ENCODE data around the gene ZNF195. TPM values are rescaled to one million over a fixed set of nuclear protein-coding genes. Genes with fewer than 3 reads are reported as not detected.

ZNF195 gene
- total and polyA plus RNA-seq, 10 of the 15 experiments (the other 5 are each of a cell fraction or from before 2014, with no cell fraction given), result 30.4 to 51.8 (median 37.8) TPM

DNA sequence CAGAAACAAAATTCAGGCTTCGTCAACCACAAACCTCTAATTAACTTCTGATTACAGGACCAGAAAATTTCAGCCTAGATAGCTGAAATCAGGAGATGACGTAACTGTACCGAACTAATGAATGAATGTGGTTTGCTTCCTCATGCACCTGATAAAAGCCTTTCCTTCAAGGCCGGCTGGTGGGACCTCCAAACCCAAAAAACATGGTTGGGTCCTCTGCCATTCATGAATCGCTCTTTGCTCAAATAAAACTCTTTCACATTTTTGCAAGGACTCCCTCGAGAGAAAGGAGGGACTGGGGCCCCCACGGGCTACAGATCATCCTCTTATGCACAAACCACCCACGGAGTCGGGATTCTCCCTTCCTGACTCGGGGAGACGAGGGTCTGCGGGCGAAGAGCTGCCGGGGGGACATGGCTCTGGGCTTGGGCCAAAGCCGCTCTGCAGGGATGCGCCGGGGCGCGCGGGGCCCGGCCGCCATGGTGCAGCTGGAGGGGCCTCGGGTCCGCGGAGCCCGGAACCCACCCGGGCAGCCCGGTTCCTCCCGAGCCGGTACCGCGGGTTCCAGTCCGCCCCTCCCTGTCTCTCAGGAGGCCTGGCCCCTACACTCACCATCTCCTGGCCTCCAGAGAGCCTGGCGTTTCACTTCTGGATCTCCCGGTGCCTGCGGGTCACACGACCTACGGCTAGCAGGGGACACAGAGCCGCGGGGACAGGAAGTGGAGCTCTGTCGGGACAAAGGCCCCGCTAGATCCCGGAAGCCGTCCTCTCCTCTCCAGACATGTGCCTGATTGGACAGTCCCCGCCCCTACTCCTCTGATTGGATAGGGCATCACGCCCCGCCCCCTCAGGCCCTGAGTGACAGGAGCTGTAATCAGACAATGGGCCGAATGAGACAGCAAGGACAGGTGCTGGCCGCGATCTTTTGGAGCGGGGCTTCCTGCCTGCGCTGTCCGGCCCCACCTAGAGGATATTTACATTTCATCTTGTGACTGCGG lies at the start of gene ZNF195 (continued):
- TF ChIP-seq SIX5 (IDR thresholded peaks at IDR 0.05; ENCODE audit: low read depth, low read length, severe bottlenecking) (no peak), MXI1 (IDR thresholded peaks at IDR 0.05; ENCODE audit: low read depth, low read length) (peak; percentile 73), ZNF24 (IDR thresholded peaks at IDR 0.05) (peak; percentile 95), FOXM1 (IDR thresholded peaks at IDR 0.05; ENCODE audit: low read depth, low read length) (no peak), ZBTB4 (CRISPR knock-in tag; IDR thresholded peaks at IDR 0.05) (no peak), SMAD5 (IDR thresholded peaks at IDR 0.05; ENCODE audit: low read depth) (peak; percentile 66; the same call in 1 of the 2 replicates), SIN3A (IDR thresholded peaks at IDR 0.05; ENCODE audit: low read depth, low read length) (peak; percentile 73; the same call in 1 of the 2 replicates), ZBTB11 (CRISPR knock-in tag; IDR thresholded peaks at IDR 0.05) (peak; percentile 87), SMARCA5 (IDR thresholded peaks at IDR 0.05) (peak; percentile 69; the same call in 1 of the 2 replicates), GATAD2B (conservative IDR thresholded peaks at IDR 0.05; ENCODE audit: low read depth) (peak; percentile 82), ZBED1 (IDR thresholded peaks at IDR 0.05; ENCODE audit: borderline replicate concordance) (peak; percentile 67; the same call in 1 of the 2 replicates), CHD1 (IDR thresholded peaks at IDR 0.05; ENCODE audit: low read depth, low read length) (no peak), PAX8 (IDR thresholded peaks at IDR 0.05) (no peak), PKNOX1 (IDR thresholded peaks at IDR 0.05) (peak; percentile 99), PML (IDR thresholded peaks at IDR 0.05; ENCODE audit: low read length) (peak; percentile 90)
- TF ChIP-seq, protein P1, sequence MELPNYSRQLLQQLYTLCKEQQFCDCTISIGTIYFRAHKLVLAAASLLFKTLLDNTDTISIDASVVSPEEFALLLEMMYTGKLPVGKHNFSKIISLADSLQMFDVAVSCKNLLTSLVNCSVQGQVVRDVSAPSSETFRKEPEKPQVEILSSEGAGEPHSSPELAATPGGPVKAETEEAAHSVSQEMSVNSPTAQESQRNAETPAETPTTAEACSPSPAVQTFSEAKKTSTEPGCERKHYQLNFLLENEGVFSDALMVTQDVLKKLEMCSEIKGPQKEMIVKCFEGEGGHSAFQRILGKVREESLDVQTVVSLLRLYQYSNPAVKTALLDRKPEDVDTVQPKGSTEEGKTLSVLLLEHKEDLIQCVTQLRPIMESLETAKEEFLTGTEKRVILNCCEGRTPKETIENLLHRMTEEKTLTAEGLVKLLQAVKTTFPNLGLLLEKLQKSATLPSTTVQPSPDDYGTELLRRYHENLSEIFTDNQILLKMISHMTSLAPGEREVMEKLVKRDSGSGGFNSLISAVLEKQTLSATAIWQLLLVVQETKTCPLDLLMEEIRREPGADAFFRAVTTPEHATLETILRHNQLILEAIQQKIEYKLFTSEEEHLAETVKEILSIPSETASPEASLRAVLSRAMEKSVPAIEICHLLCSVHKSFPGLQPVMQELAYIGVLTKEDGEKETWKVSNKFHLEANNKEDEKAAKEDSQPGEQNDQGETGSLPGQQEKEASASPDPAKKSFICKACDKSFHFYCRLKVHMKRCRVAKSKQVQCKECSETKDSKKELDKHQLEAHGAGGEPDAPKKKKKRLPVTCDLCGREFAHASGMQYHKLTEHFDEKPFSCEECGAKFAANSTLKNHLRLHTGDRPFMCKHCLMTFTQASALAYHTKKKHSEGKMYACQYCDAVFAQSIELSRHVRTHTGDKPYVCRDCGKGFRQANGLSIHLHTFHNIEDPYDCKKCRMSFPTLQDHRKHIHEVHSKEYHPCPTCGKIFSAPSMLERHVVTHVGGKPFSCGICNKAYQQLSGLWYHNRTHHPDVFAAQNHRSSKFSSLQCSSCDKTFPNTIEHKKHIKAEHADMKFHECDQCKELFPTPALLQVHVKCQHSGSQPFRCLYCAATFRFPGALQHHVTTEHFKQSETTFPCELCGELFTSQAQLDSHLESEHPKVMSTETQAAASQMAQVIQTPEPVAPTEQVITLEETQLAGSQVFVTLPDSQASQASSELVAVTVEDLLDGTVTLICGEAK (IDR thresholded peaks at IDR 0.05; ENCODE audit: borderline replicate concordance), result peak; percentile 96
